ENCODE results near the gene SLC35D2. TPM values are rescaled to one million over a fixed set of nuclear protein-coding genes. Genes with fewer than 3 reads are reported as not detected.

SLC35D2 gene
- 10 to 100 TPM; 14.2 to 42.5 (median 35.8) TPM for polyA plus RNA-seq (ENCODE audit: insufficient read length in 4 of 4)

- no peak for DNase-seq (ENCODE audit: low read depth in 4 of 4, low spot score in 3 of 4)
Measured at GRCh38 chr9:96383165-96383942, at the start of gene SLC35D2. SLC35D2 (minus strand) TSS chr9:96383711; CDS start chr9:96383634, 77 bp downstream.

DNA sequence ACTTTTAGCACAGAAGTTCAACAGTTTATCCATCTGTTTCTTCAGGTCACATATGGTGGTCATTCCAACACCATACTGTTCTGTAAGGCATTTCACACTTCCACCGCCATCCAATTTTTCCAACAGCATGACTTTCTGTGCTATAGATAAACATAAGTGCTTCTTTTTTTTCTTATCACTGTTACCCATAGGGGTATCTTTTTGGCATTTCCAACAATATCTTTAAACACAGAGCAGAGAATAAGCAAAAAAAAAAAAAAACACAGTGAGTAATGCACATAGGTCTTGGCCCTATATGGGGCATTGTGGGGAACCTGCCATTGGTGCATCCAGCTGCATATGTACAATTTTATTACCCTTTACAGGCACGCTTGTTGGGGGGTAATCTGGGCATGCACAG is 46.9 kb upstream of the SLC35D2 start:
- no peak for DNase-seq (ENCODE audit: low read depth in 4 of 4, low spot score in 3 of 4)

GRCh38 chr9:96429732-96430131 is 46.2 kb upstream of the SLC35D2 start:
- DNase-seq (ENCODE audit: low read depth in 4 of 4, low spot score in 3 of 4) = no peak

DNA sequence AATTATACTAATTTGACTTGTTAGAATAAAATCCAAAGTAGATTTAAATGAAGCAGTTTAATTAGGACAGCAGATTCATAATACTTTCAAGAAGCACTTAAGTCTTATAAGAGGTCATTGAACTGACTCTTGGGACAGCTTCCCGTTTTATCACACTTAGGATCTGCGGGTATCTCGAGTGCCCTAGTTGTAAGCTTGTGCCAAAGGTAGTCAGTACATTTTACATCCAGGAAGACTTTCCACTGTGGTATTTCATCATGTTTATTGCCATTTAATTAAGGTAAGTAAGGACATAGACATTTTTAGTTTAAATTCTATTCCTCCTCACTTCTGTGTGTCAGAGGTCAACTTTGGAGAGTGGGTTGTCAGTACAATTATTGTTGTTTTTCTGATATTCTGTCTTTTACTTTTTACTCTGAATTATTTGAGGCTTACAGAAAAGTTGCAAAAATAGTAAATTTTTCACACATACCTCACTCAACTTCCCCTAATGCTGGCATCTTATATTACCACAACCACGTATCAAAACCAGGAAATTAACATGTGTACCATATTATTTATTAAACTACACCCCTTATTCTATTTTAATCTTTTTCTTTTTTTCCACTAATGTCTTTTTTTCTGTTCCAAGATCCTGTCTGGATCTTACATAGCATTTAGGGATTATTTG is 42.1 kb upstream of the SLC35D2 start:
- no peak for DNase-seq (ENCODE audit: low read depth in 4 of 4, low spot score in 3 of 4)

DNA sequence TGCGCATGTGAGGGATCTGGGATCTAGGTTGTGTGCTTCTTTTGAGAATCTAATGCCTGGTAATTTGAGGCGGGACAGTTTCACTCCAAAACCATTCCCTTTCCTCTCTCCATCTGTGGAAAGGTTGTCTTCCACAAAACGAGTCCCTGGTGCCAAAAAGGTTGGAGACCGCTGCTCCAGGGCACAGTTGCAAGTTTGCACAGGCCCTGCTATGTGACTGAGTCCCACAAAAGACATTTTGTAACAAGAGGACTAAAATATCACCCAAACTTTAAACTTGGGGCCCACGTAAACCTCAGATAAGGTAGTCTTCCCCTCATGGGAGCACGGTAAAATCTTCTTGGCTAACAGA is 40.5 kb upstream of the SLC35D2 start:
- DNase-seq (ENCODE audit: low read depth in 4 of 4, low spot score in 3 of 4) = no peak

- no peak for DNase-seq (ENCODE audit: low read depth in 4 of 4, low spot score in 3 of 4)
Measured at GRCh38 chr9:96423322-96423984, 39.9 kb upstream of the SLC35D2 start.

- peak in 3 of 4 donors; percentile 33 to 48 (median 42) for DNase-seq (ENCODE audit: low read depth in 4 of 4, low spot score in 3 of 4)
Measured at GRCh38 chr9:96420468-96421219, 37.1 kb upstream of the SLC35D2 start.

- DNase-seq (ENCODE audit: low read depth in 4 of 4, low spot score in 3 of 4) = no peak
Measured at GRCh38 chr9:96419691-96419969, 36.1 kb upstream of the SLC35D2 start.

GRCh38 chr9:96418920-96419690 is 35.6 kb upstream of the SLC35D2 start:
- peak; percentile 20 to 56 (median 44) for DNase-seq (ENCODE audit: low read depth in 4 of 4, low spot score in 3 of 4)

- DNase-seq (ENCODE audit: low read depth in 4 of 4, low spot score in 3 of 4) = peak; percentile 82 to 94 (median 90)
Measured at GRCh38 chr9:96418083-96418919, 34.8 kb upstream of the SLC35D2 start, which contains the start of gene ZNF367. ZNF367 (minus strand) TSS chr9:96418370; CDS start chr9:96418032, 338 bp downstream.

- no peak for DNase-seq (ENCODE audit: low read depth in 4 of 4, low spot score in 3 of 4)
Measured at GRCh38 chr9:96417661-96418082, 34.2 kb upstream of the SLC35D2 start.

DNA sequence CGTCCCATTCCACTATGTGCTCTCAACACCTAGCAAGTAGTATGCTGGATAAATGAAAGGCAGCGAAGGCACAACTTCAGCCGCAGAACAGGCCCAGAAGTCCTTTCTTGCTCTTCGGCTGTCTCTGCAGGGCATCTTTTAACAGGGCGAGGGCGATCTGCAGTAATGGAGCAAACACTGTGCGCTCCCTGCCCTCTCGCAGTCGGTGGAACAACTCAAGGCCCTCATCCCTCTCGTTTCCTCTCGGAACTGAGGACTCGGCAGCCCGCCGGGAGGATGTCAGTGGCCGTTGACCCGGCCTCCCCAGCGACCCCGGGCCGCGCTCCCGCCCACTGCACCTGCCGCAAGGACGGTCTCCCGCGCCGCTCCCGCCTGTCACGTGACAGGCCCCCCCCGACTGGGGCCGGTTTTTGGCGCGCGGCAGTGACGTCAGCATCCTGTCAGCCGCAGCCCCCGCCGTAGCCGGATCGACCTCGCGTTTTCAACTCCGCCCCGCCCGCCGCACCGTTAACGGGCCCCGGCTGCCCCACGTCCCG is 33.6 kb upstream of the SLC35D2 start:
- DNase-seq (ENCODE audit: low read depth in 4 of 4, low spot score in 3 of 4) = peak; percentile 56 to 73 (median 62)

DNA sequence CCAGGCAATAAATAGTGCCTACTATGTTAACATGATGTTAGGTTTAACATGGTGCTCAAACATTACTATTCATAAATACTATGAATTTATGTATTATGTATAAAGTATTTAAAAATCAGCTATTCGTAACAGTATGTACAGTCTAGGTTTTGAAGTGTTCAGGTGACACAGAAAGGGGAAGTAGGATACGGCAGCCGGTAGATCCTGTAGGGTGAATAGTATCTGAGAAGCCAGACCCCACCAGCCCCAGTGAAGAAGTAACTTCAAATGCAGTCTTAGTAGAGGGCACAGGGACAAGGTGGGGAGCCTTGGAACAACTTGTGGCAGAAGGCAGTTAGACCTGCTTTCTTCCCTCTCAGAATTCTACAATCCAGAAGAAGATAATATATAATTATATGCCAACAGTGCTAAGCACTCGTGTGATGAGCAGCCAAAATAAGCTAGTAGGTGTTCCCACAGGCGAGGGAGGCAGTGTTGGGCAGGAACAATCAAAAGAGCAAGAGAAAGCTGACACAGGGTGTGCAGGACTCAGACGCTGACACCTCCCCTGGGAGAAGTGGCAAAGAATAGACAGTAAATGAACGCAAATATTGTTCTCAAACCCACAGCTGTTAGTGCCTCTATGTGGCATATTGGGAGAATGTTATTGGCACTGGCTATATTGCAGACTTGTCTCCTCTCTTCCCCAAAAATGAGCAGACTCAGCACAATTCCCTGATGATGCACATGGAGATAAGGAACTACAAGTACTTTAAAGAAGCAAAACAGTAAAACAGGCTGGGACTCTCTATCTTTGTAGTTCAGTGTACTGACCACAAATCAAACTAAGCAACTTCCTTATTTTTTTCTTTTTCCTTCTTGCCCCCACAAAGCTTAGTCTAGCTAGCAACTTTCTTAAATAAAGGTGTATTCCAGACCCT is 30.1 kb upstream of the SLC35D2 start:
- DNase-seq (ENCODE audit: low read depth in 4 of 4, low spot score in 3 of 4) = no peak

DNA sequence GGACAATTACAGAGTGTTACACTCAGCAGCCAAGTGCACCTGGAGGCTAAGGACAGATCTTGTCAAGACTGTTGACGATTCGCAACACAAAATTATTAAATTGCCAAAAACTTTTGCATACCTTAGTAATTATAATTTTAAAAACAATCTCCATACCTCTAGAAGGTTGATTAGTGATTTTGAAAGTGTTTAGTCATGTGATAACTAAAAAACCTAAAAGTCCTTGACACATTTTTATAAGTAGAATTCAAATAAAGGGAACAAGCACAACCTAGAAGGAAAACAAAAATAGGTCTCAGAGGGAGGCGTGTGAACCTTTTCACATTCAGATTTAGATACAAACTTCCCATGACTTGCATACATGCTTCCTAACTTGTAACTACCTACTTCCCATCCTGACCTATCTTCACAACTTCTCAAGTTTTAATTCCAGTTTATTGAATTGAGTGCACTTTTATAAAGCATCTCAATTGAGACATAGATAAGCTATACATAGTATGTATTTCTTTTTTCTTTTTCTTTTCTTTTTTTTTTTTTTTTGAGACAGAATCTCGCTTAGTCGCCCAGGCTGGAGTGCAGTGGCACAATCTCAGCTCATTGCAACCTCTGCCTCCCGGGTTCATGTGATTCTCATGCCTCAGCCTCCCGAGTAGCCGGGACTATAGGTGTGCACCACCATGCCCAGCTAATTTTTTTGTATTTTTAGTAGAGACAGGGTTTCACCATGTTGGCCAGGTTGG is 28.8 kb upstream of the SLC35D2 start:
- no peak for DNase-seq (ENCODE audit: low read depth in 4 of 4, low spot score in 3 of 4)

DNA sequence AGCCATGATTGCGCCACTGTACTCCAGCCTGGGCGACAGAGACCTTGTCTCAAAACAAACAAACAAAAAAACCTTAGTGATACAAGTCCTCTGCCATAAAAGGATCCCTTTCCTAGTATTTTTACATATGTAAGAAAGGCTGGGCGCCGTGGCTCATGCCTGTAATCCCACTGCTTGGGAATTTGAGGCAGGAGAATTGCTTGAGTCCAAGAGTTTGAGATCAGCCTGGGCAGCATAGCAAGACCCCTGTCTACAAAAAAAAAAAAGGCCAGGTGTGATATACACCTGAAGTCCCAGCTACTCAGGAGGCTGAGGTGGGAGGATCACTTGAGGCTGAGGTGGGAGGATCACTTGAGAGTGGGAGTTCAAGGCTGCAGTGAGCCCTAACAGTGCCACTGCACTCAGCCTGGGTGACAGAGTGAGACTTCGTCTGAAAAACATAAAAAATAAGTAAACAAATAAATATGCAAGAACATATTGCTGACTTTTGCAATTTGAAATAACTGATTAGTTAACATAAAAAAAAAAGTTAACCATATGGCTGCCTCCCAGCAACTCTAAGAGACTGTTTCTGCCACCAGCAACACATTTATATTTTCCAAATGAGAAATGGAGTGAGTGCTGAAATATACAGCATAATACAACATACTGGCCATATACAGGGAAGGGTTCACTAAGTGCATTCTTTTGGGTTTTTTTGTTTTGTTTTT is 27.8 kb upstream of the SLC35D2 start:
- DNase-seq (ENCODE audit: low read depth in 4 of 4, low spot score in 3 of 4) = no peak

DNA sequence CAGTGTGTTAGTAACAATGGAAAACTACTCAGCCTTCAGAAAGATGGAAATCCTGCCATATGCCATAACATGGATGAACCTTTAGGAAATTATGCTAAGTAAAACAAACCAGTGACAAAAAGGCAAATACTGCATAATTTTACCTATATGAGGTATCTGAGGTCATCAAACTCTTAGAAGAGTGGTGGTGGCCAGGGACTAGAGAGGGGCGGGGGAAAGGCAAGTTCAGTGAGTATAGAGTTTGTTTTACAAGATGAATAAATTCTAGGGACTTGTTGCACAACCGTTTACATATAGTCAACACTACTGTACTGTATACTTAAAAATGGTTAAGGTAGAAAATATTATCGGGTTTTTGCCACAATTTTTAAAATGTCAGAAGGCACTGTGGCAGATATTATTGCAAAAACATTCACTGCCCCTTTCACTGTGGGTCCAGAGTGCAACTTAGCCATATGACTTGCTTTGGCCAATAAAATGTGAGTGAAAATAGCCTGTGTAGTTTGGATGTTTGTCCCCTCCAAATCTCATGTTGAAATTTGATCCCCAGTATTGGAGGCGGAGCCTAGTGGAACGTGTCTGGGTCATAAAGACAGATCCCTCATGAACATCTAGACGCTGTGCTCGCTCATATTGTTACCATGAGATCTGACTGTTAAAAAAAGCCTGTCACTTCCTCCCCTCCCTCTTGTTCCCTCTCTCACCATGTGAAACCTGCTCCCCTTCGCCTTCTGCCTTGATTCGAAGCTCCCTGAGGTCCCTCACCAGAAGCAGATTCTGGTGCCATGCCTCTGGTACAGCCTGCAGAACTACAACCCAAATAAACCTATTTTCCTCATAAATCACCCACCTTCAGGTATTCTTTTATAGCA is 25.1 kb upstream of the SLC35D2 start:
- no peak for DNase-seq (ENCODE audit: low read depth in 4 of 4, low spot score in 3 of 4)
